Activated CD4-positive, alpha-beta memory T cell treated with anti-CD3 and anti-CD28 coated beads for 36 hours (primary cell): ENCODE results near the gene PBX3. TPM values are rescaled to one million over a fixed set of nuclear protein-coding genes. Genes with fewer than 3 reads are reported as not detected.
"Not testable (repeated sequence)": the region's sequence is repeated elsewhere in the genome, so short reads cannot be mapped to it uniquely, and the experiment has no call there.

Experiments
- CTCF ChIA-PET: fragments of 350-600 bp; sonication (Branson Sonifier 250); formaldehyde crosslinking; loops from one replicate; lab custom pipeline; 2021; ENCODE audit warnings: antibody characterized with exemption, inconsistent platforms; lab: Charles Lee
- POLR2A ChIA-PET: fragments of 350-600 bp; sonication (Branson Sonifier 250); formaldehyde crosslinking; loops from one replicate; lab custom pipeline; 2021; ENCODE audit warnings: antibody characterized with exemption; lab: Charles Lee
- DNase-seq: peaks from one replicate; pipeline ENCODE4 v3.0.0-alpha.2; 2020
- H3K27ac Mint-ChIP-seq: one replicate; pipeline ENCODE4 v1.8.0; 2021; ENCODE audit warnings: mixed read lengths
- H3K27me3 Mint-ChIP-seq: one replicate; pipeline ENCODE4 v1.8.0; 2021; ENCODE audit warnings: mixed read lengths
- H3K36me3 Mint-ChIP-seq: one replicate; pipeline ENCODE4 v1.8.0; 2021; ENCODE audit warnings: mixed read lengths
- H3K4me1 Mint-ChIP-seq: one replicate; pipeline ENCODE4 v1.8.0; 2021; ENCODE audit warnings: low read depth, mixed read lengths
- H3K4me3 Mint-ChIP-seq: one replicate; pipeline ENCODE4 v1.8.0; 2021; ENCODE audit warnings: mild to moderate bottlenecking, mixed read lengths
- H3K9me3 Mint-ChIP-seq: one replicate; pipeline ENCODE4 v1.8.0; 2021; ENCODE audit warnings: mixed read lengths
- intact Hi-C: fragments of 100-400 bp; cut with micrococcal nuclease; formaldehyde crosslinking; loops from one replicate; pipeline ENCODE4 v1.15.1; 2023
- total RNA-seq, 2 experiments: library from RNA; stranded (reverse); gene quantifications; one replicate each; pipeline ENCODE4 v1.2.3, GENCODE V29; 2021

The PBX3 gene
- total RNA-seq, 2 experiments from 2014 or later: 11.9 to 12.7 TPM

- Mint-ChIP-seq H3K4me1 (peaks cover 10% of the 10 kb centered on the region), H3K9me3 (no peaks in the 10 kb centered on the region), H3K27ac (no peak overlapping the region), H3K36me3 (peaks cover 2% of the 10 kb centered on the region), H3K4me3 (no peak overlapping the region), H3K27me3 (no peaks in the 10 kb centered on the region)
- ChIA-PET CTCF (interaction anchor here (1.1 kb wide), 1 partner anchor 12 kb away, joined by 3 read pairs; no protein-coding TSS in a partner anchor), POLR2A (no interaction called here)
- intact Hi-C loops: no loop called here
- no peak for DNase-seq
Measured at GRCh38 chr9:125761676-125762450, 14.7 kb downstream of the PBX3 start.

DNA sequence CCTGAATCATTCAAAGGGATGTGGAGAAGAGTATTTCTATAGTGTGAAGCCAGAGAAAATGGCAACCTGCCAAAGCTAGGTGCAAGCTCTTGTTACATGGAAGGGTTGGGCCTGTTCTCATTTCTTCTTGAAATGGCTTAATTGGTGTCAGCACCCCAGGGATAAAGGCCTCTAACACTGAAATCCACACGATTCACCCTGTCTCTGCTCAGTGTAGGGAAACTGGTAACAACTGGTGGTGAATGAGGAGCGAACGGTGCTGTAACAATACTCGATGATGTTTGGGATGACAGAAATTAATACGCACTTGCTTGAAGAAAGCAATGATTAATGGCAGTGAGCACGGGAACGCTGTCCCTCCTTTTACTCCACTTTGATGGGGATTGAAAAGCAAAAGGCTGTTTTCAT is 16.2 kb downstream of the PBX3 start:
- Mint-ChIP-seq H3K4me1 (peaks cover 9% of the 10 kb centered on the region), H3K27me3 (no peaks in the 10 kb centered on the region), H3K4me3 (no peak overlapping the region), H3K36me3 (peaks cover 2% of the 10 kb centered on the region), H3K27ac (no peak overlapping the region), H3K9me3 (no peaks in the 10 kb centered on the region)
- ChIA-PET POLR2A (no interaction called here), CTCF (no interaction called here)
- DNase-seq: no peak
- intact Hi-C loops: no loop called here

DNA sequence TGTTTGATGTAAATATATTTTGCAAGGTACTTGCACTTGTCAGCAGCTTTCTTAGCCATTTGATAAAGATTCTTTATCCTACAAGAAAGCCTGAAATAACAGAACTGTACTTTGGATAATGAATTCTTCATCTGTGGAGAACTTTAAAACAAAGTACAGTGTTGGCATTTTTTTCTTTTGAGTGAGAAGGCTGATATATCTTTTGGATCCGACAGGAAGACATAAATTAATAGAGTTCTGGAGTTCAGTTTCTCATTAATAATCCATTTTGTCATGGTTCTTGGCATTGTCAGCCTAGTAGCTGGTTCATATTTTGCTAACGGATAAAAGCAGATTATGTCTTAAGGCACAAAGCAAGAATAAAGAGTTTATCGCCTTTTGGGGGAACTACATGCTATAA is 17.0 kb downstream of the PBX3 start:
- Mint-ChIP-seq H3K27ac (no peak overlapping the region), H3K27me3 (no peaks in the 10 kb centered on the region), H3K36me3 (peaks cover 1% of the 10 kb centered on the region), H3K4me1 (peaks cover 9% of the 10 kb centered on the region), H3K4me3 (no peak overlapping the region), H3K9me3 (no peaks in the 10 kb centered on the region)
- POLR2A ChIA-PET: no interaction called here
- intact Hi-C loops: no loop called here
- no peak for DNase-seq
- CTCF ChIA-PET: no interaction called here

DNA sequence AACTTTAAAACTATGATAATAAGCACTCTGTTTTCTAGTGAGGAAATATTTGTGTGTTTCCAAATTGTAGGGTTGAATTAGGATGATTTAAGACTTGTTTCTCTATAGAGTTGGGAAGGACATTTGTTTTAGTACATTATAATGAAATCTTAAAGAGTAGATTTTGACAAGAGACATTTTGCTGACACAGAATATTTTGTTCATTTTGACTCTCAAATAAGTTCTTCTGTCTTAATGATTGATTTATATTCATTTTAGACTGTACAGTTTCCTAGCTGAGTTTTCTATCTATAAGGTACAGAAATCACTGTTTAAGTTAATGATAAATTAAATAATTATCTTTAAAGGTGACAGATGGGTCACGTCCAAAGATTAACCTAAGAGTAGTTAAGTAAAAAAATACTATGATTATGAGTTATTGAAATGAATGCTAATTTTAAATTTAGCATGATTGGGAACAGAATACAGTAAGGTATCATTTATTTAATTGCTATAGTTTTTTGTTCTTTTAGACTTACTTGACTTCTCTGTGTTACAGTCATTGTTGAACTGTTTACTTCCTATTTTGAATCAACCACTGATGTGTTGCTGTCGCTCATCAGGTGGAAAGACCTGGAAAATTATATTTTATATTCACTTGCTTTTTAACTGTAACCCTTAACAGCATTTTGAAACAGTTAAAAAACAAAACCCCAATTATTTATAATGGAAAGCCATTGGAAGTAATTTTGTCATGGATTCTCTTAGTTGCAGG is 19.5 kb downstream of the PBX3 start:
- intact Hi-C loops: no loop called here
- Mint-ChIP-seq H3K36me3 (no peaks in the 10 kb centered on the region), H3K9me3 (no peaks in the 10 kb centered on the region)

DNA sequence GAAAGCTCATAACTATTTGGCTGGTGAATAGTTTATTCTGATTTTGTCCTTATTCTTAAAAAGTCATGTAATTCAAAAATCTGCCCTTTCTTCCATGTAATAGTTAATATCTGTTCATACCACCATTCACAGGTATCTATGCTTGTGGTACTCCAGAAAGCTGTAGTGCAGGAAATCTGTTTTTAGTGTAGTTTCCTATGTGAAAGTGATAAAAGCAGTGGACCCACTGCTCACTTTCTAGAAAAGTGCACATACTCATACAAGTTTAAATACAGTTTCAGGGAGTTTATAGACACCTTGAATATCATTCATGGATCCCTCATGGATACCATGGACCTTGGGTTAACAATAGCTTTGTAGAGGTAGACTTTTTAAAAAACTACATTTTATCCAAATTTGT is 20.2 kb downstream of the PBX3 start:
- Mint-ChIP-seq H3K27ac (no peak overlapping the region), H3K9me3 (no peaks in the 10 kb centered on the region), H3K4me3 (no peak overlapping the region), H3K4me1 (peaks cover 5% of the 10 kb centered on the region), H3K36me3 (no peaks in the 10 kb centered on the region), H3K27me3 (no peaks in the 10 kb centered on the region)
- DNase-seq: no peak
- POLR2A ChIA-PET: no interaction called here
- intact Hi-C loops: no loop called here
- CTCF ChIA-PET: no interaction called here

More for the DNA sequence above, 19.5 kb downstream of the PBX3 start:
- Mint-ChIP-seq H3K4me1 (peaks cover 5% of the 10 kb centered on the region), H3K27ac (no peak overlapping the region), H3K27me3 (no peaks in the 10 kb centered on the region), H3K4me3 (no peak overlapping the region)
- no peak for DNase-seq
- ChIA-PET CTCF (no interaction called here), POLR2A (no interaction called here)

DNA sequence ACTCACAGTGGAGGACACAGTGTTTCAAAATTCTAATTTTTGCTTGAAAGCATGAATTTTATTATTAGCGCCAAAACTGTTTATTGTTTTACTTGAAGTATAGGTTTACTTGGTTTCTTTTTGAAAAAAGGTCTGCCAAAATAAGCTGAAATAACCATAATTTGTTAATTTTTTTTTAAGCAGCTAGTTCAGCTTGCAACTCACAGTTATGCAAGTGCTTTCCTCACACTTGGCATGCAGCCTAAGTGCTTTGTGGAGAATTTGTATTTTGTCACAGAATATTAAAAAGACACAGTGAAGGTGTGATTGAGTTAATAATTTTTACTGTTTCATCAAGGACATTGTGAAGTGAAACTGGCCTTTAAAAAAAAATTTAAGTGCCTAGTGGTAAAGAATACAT is 21.6 kb downstream of the PBX3 start:
- Mint-ChIP-seq H3K9me3 (no peaks in the 10 kb centered on the region), H3K4me1 (peaks cover 5% of the 10 kb centered on the region), H3K36me3 (no peaks in the 10 kb centered on the region), H3K4me3 (no peak overlapping the region), H3K27ac (no peak overlapping the region), H3K27me3 (no peaks in the 10 kb centered on the region)
- ChIA-PET CTCF (no interaction called here), POLR2A (no interaction called here)
- intact Hi-C loops: no loop called here
- no peak for DNase-seq

DNA sequence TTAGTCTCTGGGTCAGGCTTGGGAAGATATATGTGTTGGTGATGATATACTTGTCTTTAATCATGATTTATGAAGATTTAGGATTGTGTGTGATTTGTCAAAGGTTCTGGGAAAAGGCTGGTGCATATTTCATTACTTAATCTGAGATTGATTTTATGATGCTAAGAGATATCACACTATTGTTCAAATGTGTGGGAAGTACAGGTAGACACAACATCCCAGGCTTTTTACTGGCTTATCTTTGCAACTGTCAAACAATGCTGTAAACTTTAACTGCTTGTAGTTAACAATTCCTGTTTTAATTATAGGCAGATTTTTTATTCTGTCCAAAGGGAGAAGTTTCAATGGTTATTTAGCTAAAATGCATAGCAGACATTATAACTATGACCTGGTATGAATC is 23.9 kb downstream of the PBX3 start:
- Mint-ChIP-seq H3K27me3 (no peaks in the 10 kb centered on the region), H3K9me3 (no peaks in the 10 kb centered on the region), H3K4me1 (peaks cover 5% of the 10 kb centered on the region), H3K36me3 (no peaks in the 10 kb centered on the region), H3K27ac (no peak overlapping the region), H3K4me3 (no peak overlapping the region)
- ChIA-PET CTCF (no interaction called here), POLR2A (no interaction called here)
- intact Hi-C loops: no loop called here
- no peak for DNase-seq

DNA sequence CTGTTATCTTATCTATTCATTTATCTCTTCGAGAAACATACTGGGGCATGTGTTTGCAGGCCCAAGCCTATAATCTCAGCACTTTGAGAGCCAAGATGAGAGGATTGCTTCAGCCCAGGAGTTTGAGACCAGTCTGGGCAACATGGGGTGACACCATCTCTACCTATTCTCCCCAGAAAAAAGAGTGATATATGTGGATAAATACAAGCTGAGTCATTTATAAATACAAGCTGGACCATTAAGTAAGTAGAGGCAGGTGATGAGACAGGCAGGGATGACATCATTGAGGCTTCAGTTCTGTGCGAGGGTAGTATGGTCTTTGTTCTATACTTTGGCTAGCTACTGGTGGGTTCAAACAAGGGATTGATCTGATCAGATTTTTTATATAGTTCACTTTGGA is 25.6 kb downstream of the PBX3 start:
- intact Hi-C loops: no loop called here
- H3K27me3 Mint-ChIP-seq: no peaks in the 10 kb centered on the region
- CTCF ChIA-PET: interaction anchor here (0.8 kb wide), 1 partner anchor 214 kb away, joined by 3 read pairs; no protein-coding TSS in a partner anchor
- H3K4me1 Mint-ChIP-seq: no peaks in the 10 kb centered on the region
- DNase-seq: no peak
- no peak overlapping the region for H3K4me3 Mint-ChIP-seq
- no peaks in the 10 kb centered on the region for H3K9me3 Mint-ChIP-seq
- no peak overlapping the region for H3K27ac Mint-ChIP-seq
- H3K36me3 Mint-ChIP-seq: no peaks in the 10 kb centered on the region
- POLR2A ChIA-PET: no interaction called here

DNA sequence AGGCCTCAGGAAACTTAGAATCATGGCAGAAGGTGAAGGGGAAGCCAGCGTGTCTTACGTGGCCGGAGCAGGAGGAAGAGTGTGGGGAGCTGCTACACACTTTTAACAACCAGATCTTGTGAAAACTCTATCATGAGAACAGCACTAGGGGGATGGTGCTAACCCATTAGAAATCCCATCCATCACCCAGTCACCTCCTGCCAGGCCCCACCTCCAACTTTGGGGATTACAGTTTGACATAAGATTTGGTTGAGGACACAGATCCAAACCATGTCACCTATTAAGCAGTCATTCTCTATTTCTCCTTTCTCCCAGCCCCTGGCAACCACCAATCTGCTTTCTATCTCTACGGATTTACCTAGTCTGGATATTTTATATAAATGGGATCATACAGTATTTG is 26.9 kb downstream of the PBX3 start:
- DNase-seq: no peak

DNA sequence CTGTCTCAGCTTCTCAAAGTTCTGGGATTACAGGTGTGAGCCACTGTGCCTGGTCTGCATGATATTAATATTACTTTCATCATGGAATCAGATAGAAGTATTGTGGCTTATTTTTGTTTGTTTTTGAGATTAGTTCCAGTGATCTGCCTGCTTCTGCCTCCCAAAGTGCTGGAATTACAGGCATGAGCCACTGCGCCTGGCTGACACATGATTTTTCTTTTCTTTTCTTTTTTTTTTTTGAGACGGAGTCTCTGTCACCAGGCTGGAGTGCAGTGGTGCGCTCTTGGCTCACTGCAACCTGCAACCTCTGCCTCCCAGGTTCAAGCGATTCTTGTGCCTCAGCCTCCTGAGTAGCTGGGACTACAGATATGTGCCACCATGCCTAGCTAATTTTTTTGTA is 29.6 kb downstream of the PBX3 start:
- CTCF ChIA-PET, POLR2A ChIA-PET, H3K4me1 Mint-ChIP-seq: not testable (repeated sequence)

More for the DNA sequence above, 26.9 kb downstream of the PBX3 start:
- intact Hi-C loops: no loop called here
- H3K4me1 Mint-ChIP-seq: no peaks in the 10 kb centered on the region
- H3K9me3 Mint-ChIP-seq: no peaks in the 10 kb centered on the region
- no peaks in the 10 kb centered on the region for H3K27me3 Mint-ChIP-seq
- no peaks in the 10 kb centered on the region for H3K36me3 Mint-ChIP-seq
- CTCF ChIA-PET: no interaction called here
- POLR2A ChIA-PET: no interaction called here
- no peak overlapping the region for H3K4me3 Mint-ChIP-seq
- H3K27ac Mint-ChIP-seq: no peak overlapping the region

DNA sequence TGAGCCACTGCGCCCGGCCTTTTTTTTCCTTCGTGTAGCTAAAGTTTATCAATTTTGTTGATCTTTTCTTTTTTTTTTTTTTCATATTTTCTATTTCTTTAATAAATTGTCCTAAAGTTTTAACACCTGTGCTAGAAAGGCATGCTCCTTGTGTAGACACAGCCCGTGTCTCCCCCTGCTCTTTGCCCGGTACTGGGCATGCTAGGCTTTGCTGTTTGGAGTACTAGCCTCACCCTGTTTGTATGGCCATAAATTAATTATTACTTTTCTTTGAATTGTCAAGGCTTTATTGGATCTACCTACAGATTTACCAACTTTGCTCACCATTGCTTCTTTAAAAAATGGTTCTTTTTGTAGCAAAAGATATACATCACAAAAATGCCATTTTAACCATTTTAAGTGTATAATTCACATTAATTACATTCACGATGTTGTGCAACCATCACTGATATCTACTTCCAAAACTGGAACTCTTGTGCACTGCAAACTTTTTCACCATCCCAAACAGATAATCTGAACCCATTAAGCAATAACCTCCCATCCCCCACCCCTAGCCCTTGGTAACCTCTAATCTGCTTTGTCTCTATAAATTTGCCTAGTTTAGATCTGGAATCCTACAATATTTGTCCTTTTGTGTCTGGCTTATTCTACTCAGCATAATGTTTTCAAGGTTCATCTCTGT is 31.5 kb downstream of the PBX3 start:
- H3K27me3 Mint-ChIP-seq, DNase-seq, H3K4me3 Mint-ChIP-seq, intact Hi-C loops, H3K9me3 Mint-ChIP-seq, H3K4me1 Mint-ChIP-seq, CTCF ChIA-PET, H3K36me3 Mint-ChIP-seq, POLR2A ChIA-PET, H3K27ac Mint-ChIP-seq: not testable (repeated sequence)

More for the DNA sequence above, 29.6 kb downstream of the PBX3 start:
- H3K4me3 Mint-ChIP-seq, intact Hi-C loops, H3K27me3 Mint-ChIP-seq, H3K9me3 Mint-ChIP-seq, H3K36me3 Mint-ChIP-seq, DNase-seq, H3K27ac Mint-ChIP-seq: not testable (repeated sequence)

DNA sequence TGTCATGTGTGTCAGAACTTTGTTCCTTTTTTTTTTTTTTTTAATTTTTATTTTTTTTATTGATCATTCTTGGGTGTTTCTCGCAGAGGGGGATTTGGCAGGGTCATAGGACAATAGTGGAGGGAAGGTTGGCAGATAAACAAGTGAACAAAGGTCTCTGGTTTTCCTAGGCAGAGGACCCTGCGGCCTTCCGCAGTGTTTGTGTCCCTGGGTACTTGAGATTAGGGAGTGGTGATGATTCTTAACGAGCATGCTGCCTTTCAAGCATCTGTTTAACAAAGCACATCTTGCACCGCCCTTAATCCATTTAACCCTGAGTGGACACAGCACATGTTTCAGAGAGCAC is 32.0 kb downstream of the PBX3 start:
- H3K36me3 Mint-ChIP-seq, H3K9me3 Mint-ChIP-seq, intact Hi-C loops, H3K27me3 Mint-ChIP-seq, H3K4me3 Mint-ChIP-seq, H3K4me1 Mint-ChIP-seq, CTCF ChIA-PET, H3K27ac Mint-ChIP-seq, POLR2A ChIA-PET, DNase-seq: not testable (repeated sequence)
